Lung (tissue), 12 donors: ENCODE data around the gene ZNF410. TPM values are rescaled to one million over a fixed set of nuclear protein-coding genes. Genes with fewer than 3 reads are reported as not detected.

Experiments used
- ATAC-seq: fragments of 200-7000 bp; cut with Tn5 transposase; one replicate; pipeline ENCODE4 v1.9.1; 2020; ENCODE audit warnings: moderate number of reproducible peaks; ENCODE audit not compliant: insufficient read depth, low FRiP score
- DNase-seq, 3 donors: peaks; one replicate each; pipeline ENCODE4 v3.0.0-alpha.2; 2013 to 2017
- H3K27ac ChIP-seq, 2 donors: one replicate each; pipeline ENCODE4 v1.5.1; 2013; ENCODE audit warnings: mild to moderate bottlenecking in 2 of 2, moderate library complexity in 2 of 2, control low read depth in 1 of 2, inconsistent platforms in 1 of 2, low read depth in 1 of 2, low read length in 1 of 2
- H3K27me3 ChIP-seq, 3 donors: one replicate each; pipeline ENCODE4 v1.5.1; 2013; ENCODE audit warnings: low read length in 2 of 3; ENCODE audit not compliant: control insufficient read depth in 3 of 3, insufficient read depth in 3 of 3
- H3K36me3 ChIP-seq, 4 donors: one replicate each; pipeline ENCODE4 v1.5.1; 2013; ENCODE audit warnings: low read length in 4 of 4, mild to moderate bottlenecking in 1 of 4, moderate library complexity in 1 of 4; ENCODE audit not compliant: control insufficient read depth in 4 of 4, insufficient read depth in 4 of 4
- H3K4me1 ChIP-seq, 5 donors: one replicate each; pipeline ENCODE4 v1.5.1; 2013; ENCODE audit warnings: low read length in 5 of 5, mild to moderate bottlenecking in 2 of 5, moderate library complexity in 1 of 5; ENCODE audit not compliant: control insufficient read depth in 5 of 5, insufficient read depth in 5 of 5
- H3K4me3 ChIP-seq: one replicate; pipeline ENCODE4 v1.5.1; 2013; ENCODE audit warnings: mild to moderate bottlenecking, control low read depth, moderate library complexity
- H3K9ac ChIP-seq, 2 donors: one replicate each; pipeline ENCODE4 v1.5.1; 2013; ENCODE audit warnings: low read length in 2 of 2, control low read depth in 1 of 2; ENCODE audit not compliant: insufficient read depth in 1 of 2
- H3K9me3 ChIP-seq, 4 donors: one replicate each; pipeline ENCODE4 v1.5.1; 2013; ENCODE audit warnings: low read length in 3 of 4, mild to moderate bottlenecking in 1 of 4, moderate library complexity in 1 of 4; ENCODE audit not compliant: control insufficient read depth in 4 of 4, insufficient read depth in 3 of 4
- WGBS, 2 donors: extraction: QIAGEN DNeasy Blood & Tissue Kit; methylation state at CpG; one replicate each; pipeline ENCODE4 v1.1.7; 2013; 5-methylcytosine and 5-hydroxymethylcytosine counted together
- polyA plus RNA-seq, 2 donors: library from polyadenylated mRNA; stranded (reverse); fragments of 200-250 nt; gene quantifications; one replicate each; pipeline ENCODE4 v1.2.1, GENCODE V29; 2013
- total RNA-seq, 2 donors: library from RNA; depleted of rRNA in 1 of 2; stranded (reverse); fragments of >200 nt in 1 of 2; gene quantifications; one replicate each; pipeline ENCODE4 v1.2.1, GENCODE V29; 2014 to 2021
- TF ChIP-seq, protein P1 (sequence below): IDR thresholded peaks from 2 replicates; pipeline ENCODE4 v1.5.1; 2012; ENCODE audit warnings: mild to moderate bottlenecking; ENCODE audit errors: control extremely low read depth, extremely low read depth
- donor health status: control.
- donor health status: control.
- donor health status: Bipolar disorder and iron deficiency.
- donor health status: healthy.
- donor health status: DM: yes; HTN: yes; CAD: no.

The ZNF410 gene
- total and polyA plus RNA-seq, 4 donors = 31.5 to 76.1 (median 35.4) TPM

DNA sequence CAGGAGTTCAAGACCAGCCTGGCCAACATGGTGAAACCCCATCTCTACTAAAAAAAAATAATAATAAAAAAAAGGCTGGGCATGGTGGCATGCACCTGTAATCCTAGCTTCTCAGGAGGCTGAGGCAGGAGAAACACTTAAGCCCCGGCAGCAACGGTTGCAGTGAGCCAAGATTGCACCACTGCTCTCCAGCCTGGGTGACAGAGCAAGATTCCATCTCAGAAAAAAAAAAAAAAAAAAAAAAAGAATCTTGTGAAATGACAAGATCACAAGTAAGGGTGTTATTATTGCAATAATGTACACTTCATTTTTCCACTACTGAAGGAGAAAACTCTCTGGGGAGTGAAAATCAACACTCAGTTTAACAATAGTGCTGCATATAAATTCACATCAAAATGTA is 43.8 kb upstream of the ZNF410 start:
- Histone ChIP-seq H3K9me3 (no peaks in the 10 kb centered on the region), H3K4me1 (no peaks in the 10 kb centered on the region), H3K4me3 (no peak overlapping the region), H3K9ac (no peak overlapping the region), H3K27ac (no peak overlapping the region), H3K36me3 (no peaks in the 10 kb centered on the region), H3K27me3 (no peaks in the 10 kb centered on the region)
- whole genome bisulfite sequencing, 2 donors = 37 to 50% methylated on average over 2 of the region's 2 CpGs
- ATAC-seq (no peak), DNase-seq (no peak)
- TF ChIP-seq, protein P1, sequence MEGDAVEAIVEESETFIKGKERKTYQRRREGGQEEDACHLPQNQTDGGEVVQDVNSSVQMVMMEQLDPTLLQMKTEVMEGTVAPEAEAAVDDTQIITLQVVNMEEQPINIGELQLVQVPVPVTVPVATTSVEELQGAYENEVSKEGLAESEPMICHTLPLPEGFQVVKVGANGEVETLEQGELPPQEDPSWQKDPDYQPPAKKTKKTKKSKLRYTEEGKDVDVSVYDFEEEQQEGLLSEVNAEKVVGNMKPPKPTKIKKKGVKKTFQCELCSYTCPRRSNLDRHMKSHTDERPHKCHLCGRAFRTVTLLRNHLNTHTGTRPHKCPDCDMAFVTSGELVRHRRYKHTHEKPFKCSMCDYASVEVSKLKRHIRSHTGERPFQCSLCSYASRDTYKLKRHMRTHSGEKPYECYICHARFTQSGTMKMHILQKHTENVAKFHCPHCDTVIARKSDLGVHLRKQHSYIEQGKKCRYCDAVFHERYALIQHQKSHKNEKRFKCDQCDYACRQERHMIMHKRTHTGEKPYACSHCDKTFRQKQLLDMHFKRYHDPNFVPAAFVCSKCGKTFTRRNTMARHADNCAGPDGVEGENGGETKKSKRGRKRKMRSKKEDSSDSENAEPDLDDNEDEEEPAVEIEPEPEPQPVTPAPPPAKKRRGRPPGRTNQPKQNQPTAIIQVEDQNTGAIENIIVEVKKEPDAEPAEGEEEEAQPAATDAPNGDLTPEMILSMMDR = no peak

DNA sequence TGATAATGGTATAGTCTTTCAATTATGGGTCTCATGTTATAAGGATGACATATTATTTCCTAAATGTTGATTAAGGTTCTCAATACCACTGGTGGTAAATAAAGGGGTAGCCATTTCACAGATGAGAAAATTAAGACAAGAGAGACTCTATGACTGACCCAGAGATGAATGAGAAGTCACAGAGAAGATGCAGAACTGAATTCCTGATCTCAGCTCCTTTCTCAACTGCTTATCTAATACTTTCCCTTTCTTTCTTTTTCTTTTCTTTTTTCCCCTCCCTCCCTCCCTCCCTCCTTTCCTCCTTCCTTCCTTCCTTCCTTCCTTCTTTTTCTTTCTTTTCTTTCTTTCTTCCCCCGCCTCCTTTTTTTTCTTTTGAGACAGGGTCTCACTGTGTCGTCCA is 43.4 kb upstream of the ZNF410 start:
- 65 to 77% methylated on average over 2 of the region's 2 CpGs for WGBS, 2 donors
- no peak for DNase-seq

DNA sequence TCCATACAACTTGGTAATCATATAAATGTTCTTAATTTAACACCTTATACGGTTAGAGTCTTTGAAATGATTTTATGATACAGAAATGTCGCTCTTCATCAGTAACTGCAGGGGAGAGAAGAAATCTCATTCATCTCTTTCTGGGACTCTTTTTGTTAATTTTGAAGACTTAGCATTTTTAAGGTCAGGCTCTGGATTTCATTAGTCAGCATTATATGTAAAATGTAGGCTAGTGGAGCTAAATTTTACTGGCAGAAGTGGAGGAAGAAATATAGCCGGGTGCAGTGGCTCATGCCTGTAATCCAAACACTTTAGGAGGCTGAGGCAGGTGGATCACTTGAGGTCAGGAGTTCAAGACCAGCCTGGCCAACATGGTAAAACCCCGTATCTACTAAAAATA is 39.7 kb upstream of the ZNF410 start:
- ATAC-seq = no peak

More for the DNA sequence above, 43.4 kb upstream of the ZNF410 start:
- Histone ChIP-seq H3K36me3 (no peaks in the 10 kb centered on the region), H3K27ac (no peak overlapping the region), H3K9me3 (no peaks in the 10 kb centered on the region), H3K4me3 (no peak overlapping the region), H3K27me3 (no peaks in the 10 kb centered on the region), H3K4me1 (no peaks in the 10 kb centered on the region), H3K9ac (no peak overlapping the region)
- ATAC-seq = no peak
- TF ChIP-seq, protein P1 = no peak

More for the DNA sequence above, 39.7 kb upstream of the ZNF410 start:
- WGBS, 2 donors = 87% methylated on average over 4 of the region's 4 CpGs
- no peaks in the 10 kb centered on the region for H3K27me3 ChIP-seq
- no peak overlapping the region for H3K27ac ChIP-seq
- peaks cover 0 to 7% (median 4%) of the 10 kb centered on the region in 5 donors for H3K4me1 ChIP-seq
- no peak overlapping the region for H3K9ac ChIP-seq
- TF ChIP-seq, protein P1 = no peak
- DNase-seq = no peak
- H3K36me3 ChIP-seq = no peaks in the 10 kb centered on the region
- no peak overlapping the region for H3K4me3 ChIP-seq
- no peaks in the 10 kb centered on the region for H3K9me3 ChIP-seq
